ENCODE data around the gene HNRNPH1.

The HNRNPH1 gene

GRCh38 chr5:179605026-179605833, 18.2 kb downstream of the HNRNPH1 start:
- no peak for DNase-seq (ENCODE audit: low read depth)

- no peak for DNase-seq (ENCODE audit: low read depth)
Observed at GRCh38 chr5:179603308-179603707, 20.2 kb downstream of the HNRNPH1 start.

- DNase-seq (ENCODE audit: low read depth): no peak
Observed at GRCh38 chr5:179601871-179602625, 21.4 kb downstream of the HNRNPH1 start.

- no peak for DNase-seq (ENCODE audit: low read depth)
Observed at GRCh38 chr5:179599973-179600372, 23.5 kb downstream of the HNRNPH1 start.

GRCh38 chr5:179599566-179599965, 23.9 kb downstream of the HNRNPH1 start:
- no peak for DNase-seq (ENCODE audit: low read depth)

GRCh38 chr5:179599100-179599499, 24.4 kb downstream of the HNRNPH1 start:
- DNase-seq (ENCODE audit: low read depth): no peak

GRCh38 chr5:179596421-179596820, 27.1 kb downstream of the HNRNPH1 start:
- DNase-seq (ENCODE audit: low read depth): no peak

- no peak for DNase-seq (ENCODE audit: low read depth)
Observed at GRCh38 chr5:179595916-179596315, 27.6 kb downstream of the HNRNPH1 start.

GRCh38 chr5:179588166-179588565, 35.3 kb downstream of the HNRNPH1 start:
- no peak for DNase-seq (ENCODE audit: low read depth)

- no peak for DNase-seq (ENCODE audit: low read depth)
Observed at GRCh38 chr5:179585941-179586401, 37.5 kb downstream of the HNRNPH1 start.

GRCh38 chr5:179577286-179577960, 46.0 kb downstream of the HNRNPH1 start:
- no peak for DNase-seq (ENCODE audit: low read depth)

GRCh38 chr5:179572386-179572785, 51.1 kb downstream of the HNRNPH1 start:
- DNase-seq (ENCODE audit: low read depth): no peak

GRCh38 chr5:179568721-179569120, 54.8 kb downstream of the HNRNPH1 start:
- DNase-seq (ENCODE audit: low read depth): no peak

GRCh38 chr5:179564526-179564925, 58.9 kb downstream of the HNRNPH1 start:
- DNase-seq (ENCODE audit: low read depth): no peak
